ENCODE measurements around the gene KLF7.

KLF7 gene

DNA sequence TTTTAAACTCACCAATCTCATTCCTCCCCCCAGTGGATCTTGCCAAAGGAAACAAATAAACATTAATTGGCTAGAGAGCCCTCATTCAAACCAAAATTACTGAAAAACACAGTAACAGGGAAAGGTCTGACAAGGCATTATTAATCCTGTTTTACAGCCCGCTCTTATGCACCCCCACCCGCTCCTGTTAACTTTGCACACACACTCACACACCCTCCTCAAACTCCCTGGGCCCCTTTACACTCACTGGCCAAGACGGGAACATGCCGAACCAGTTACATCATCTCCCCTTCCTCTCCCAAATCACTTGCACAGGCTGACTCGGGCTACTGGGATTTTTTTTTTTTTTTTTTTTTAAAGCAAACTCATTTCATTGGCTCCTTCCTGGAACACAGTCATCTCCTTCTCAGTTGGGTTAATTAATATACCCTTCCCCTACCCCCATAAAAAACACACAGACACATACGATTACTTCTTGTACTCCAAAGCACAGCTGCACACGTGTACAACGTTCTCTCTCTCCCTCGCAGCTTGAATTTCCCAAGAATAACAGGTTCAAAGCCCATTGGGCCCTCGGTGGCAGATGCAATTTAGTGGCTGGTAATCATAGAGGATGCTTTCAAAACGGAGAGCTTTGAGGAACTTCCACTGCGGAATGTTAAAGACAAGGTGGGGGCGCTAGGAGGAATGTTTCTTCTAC is 31.8 kb downstream of the KLF7 start:
- H3K4me3 ChIP-seq (ENCODE audit: low read length): no peak overlapping the region
- peak; percentile 87 for DNase-seq (ENCODE audit: low read depth)
- TF ChIP-seq, protein P1, sequence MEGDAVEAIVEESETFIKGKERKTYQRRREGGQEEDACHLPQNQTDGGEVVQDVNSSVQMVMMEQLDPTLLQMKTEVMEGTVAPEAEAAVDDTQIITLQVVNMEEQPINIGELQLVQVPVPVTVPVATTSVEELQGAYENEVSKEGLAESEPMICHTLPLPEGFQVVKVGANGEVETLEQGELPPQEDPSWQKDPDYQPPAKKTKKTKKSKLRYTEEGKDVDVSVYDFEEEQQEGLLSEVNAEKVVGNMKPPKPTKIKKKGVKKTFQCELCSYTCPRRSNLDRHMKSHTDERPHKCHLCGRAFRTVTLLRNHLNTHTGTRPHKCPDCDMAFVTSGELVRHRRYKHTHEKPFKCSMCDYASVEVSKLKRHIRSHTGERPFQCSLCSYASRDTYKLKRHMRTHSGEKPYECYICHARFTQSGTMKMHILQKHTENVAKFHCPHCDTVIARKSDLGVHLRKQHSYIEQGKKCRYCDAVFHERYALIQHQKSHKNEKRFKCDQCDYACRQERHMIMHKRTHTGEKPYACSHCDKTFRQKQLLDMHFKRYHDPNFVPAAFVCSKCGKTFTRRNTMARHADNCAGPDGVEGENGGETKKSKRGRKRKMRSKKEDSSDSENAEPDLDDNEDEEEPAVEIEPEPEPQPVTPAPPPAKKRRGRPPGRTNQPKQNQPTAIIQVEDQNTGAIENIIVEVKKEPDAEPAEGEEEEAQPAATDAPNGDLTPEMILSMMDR (conservative IDR thresholded peaks at IDR 0.05; ENCODE audit: low read length): no peak

DNA sequence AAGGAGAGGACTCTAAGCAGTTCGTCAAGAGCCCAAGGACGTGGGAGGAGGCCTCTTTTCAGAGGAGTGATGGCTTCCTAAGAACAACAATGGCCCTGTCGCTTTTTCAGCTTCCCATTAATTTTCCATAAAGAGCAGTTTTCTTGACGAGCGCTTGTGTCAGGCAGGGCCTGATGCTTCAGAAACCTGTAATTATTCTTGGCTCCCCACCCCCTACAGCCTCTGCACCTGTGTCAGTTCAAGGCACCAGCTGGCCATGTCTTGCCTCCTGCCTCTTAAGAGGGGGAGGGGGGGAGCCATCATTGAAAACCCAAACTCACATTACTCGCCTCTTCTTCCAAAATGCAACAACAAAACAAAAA is 32.3 kb downstream of the KLF7 start:
- no peak overlapping the region for H3K4me3 ChIP-seq (ENCODE audit: low read length)

DNA sequence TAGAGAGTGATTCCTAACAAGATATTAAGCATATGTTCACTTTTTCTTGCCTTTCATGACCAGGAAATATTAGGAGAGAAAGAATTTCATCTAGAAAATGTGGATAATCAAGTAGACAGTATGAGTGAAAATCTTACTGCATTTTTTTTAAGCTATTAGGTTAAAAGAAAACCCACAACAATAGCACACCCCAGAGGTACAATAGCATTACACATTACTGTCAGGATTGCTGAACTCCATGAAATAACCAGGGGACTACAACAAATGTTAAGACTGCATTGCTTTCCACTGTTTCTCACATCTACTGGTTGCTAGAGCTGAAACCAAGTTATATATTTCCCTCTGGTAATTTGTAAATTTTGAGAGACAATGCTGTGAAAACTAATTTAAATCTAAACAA is 33.7 kb downstream of the KLF7 start:
- no peak overlapping the region for H3K4me3 ChIP-seq (ENCODE audit: low read length)
- TF ChIP-seq, protein P1 (conservative IDR thresholded peaks at IDR 0.05; ENCODE audit: low read length): no peak
- DNase-seq (ENCODE audit: low read depth): no peak

More for the DNA sequence above, 32.3 kb downstream of the KLF7 start:
- no peak for DNase-seq (ENCODE audit: low read depth)
- TF ChIP-seq, protein P1 (conservative IDR thresholded peaks at IDR 0.05; ENCODE audit: low read length): no peak

- no peak overlapping the region for H3K4me3 ChIP-seq (ENCODE audit: low read length)
- DNase-seq (ENCODE audit: low read depth): no peak
- TF ChIP-seq, protein P1 (conservative IDR thresholded peaks at IDR 0.05; ENCODE audit: low read length): no peak
Measured at GRCh38 chr2:207131594-207131993, 34.2 kb downstream of the KLF7 start.

GRCh38 chr2:207130958-207131521 is 34.7 kb downstream of the KLF7 start:
- DNase-seq (ENCODE audit: low read depth): peak; percentile 23

GRCh38 chr2:207129821-207130220 is 35.9 kb downstream of the KLF7 start:
- no peak overlapping the region for H3K4me3 ChIP-seq (ENCODE audit: low read length)
- DNase-seq (ENCODE audit: low read depth): no peak
- TF ChIP-seq, protein P1 (conservative IDR thresholded peaks at IDR 0.05; ENCODE audit: low read length): no peak

More at GRCh38 chr2:207130958-207131521, 34.7 kb downstream of the KLF7 start:
- H3K4me3 ChIP-seq (ENCODE audit: low read length): no peak overlapping the region
- TF ChIP-seq, protein P1 (conservative IDR thresholded peaks at IDR 0.05; ENCODE audit: low read length): no peak

DNA sequence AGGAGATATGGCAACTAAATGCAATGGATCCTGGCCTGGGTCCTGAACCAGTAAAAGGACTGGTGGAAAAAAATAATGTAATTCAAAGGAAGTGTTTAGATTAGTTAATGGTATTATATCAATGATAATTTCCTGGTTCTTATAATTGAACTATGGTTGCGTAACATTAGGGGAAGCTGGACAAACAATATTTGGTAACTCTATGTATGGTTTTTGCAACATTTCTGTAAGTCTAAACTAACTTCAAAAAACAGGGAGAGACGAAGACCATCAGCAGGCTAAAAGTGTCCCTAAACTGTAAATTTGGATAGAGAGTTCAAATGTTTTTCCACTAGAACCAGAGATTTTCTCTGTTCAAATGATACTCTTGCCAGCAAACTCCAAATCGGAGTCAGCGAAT is 36.9 kb downstream of the KLF7 start:
- DNase-seq (ENCODE audit: low read depth): no peak
- TF ChIP-seq, protein P1 (conservative IDR thresholded peaks at IDR 0.05; ENCODE audit: low read length): no peak
- no peak overlapping the region for H3K4me3 ChIP-seq (ENCODE audit: low read length)
